Sigmoid colon (tissue), 7 donors: ENCODE data around the gene PTGER1. TPM values are rescaled to one million over a fixed set of nuclear protein-coding genes. Genes with fewer than 3 reads are reported as not detected.
A peak's percentile ranks its signal among the peaks of the same experiment; 100 is the strongest.

ENCODE experiments used
- DNase-seq: peaks from one replicate; pipeline ENCODE4 v3.0.0-alpha.2; 2019
- H3K27ac ChIP-seq, 4 donors: fragments of 200-600 bp; sonication (generic); one replicate each; pipeline ENCODE4 v1.5.1; 2016 to 2019; ENCODE audit warnings: mild to moderate bottlenecking in 1 of 4
- H3K27me3 ChIP-seq, 3 donors: fragments of 200-600 bp; sonication (generic); one replicate each; pipeline ENCODE4 v1.5.1; 2019; ENCODE audit warnings: mild to moderate bottlenecking in 1 of 3
- H3K36me3 ChIP-seq, 4 donors: fragments of 200-600 bp; sonication (generic); one replicate each; pipeline ENCODE4 v1.5.1; 2016 to 2019
- H3K4me1 ChIP-seq, 4 donors: fragments of 200-600 bp; sonication (generic); one replicate each; pipeline ENCODE4 v1.5.1; 2017 to 2019
- H3K4me3 ChIP-seq, 4 donors: fragments of 200-600 bp; sonication (generic); one replicate each; pipeline ENCODE4 v1.5.1; 2017 to 2019; ENCODE audit warnings: mild to moderate bottlenecking in 2 of 4, moderate library complexity in 1 of 4
- H3K9me3 ChIP-seq, 4 donors: fragments of 200-600 bp in 3 of 4; sonication (generic) in 3 of 4; one replicate each; pipeline versions ENCODE4 v1.5.1 to v1.6.1; 2013 to 2019
- EP300 ChIP-seq, 4 donors: sonication (generic); formaldehyde crosslinking; IDR thresholded peaks; one replicate each; pipeline ENCODE4 v1.6.1; 2017; ENCODE audit warnings: antibody characterized with exemption in 4 of 4
- POLR2A ChIP-seq, 2 donors: fragments of 450-650 bp; IDR thresholded peaks; one replicate each; pipeline ENCODE4 v1.6.1; 2016; ENCODE audit warnings: antibody characterized with exemption in 2 of 2, mild to moderate bottlenecking in 2 of 2, moderate library complexity in 2 of 2
- POLR2AphosphoS5 ChIP-seq, 4 donors: sonication (generic); formaldehyde crosslinking; IDR thresholded peaks; one replicate each; pipeline ENCODE4 v1.6.1; 2017; ENCODE audit warnings: antibody characterized with exemption in 4 of 4
- WGBS, 2 donors: extraction: QIAGEN DNeasy Blood & Tissue Kit; methylation state at CpG; one replicate each; pipeline ENCODE4 v1.1.7; 2013; 5-methylcytosine and 5-hydroxymethylcytosine counted together
- intact Hi-C: fragments of 100-400 bp; cut with DNase I; formaldehyde crosslinking; loops from one replicate; pipeline ENCODE4 v1.15.1; 2023
- polyA plus RNA-seq, 3 donors: library from polyadenylated mRNA; stranded (reverse); fragments of 200-250 nt; gene quantifications; one replicate each; pipeline ENCODE4 v1.2.3, GENCODE V29; 2013
- total RNA-seq, 4 donors: library from RNA; depleted of rRNA; stranded (reverse); fragments of >200 nt; gene quantifications; one replicate each; pipeline ENCODE4 v1.1.0, GENCODE V29; 2016
- TF ChIP-seq, protein P1 (sequence below), 4 experiments: fragments of 450-650 bp in 3 of 4; fragments of 200-600 bp in 1 of 4; IDR thresholded peaks; one replicate each; pipeline ENCODE4 v1.5.1; 2016 to 2019; ENCODE audit warnings: antibody characterized with exemption in 4 of 4, mild to moderate bottlenecking in 3 of 4, moderate library complexity in 2 of 4
- donor health status: healthy with polysubstance abuse.
- donor health status: Bipolar disorder and iron deficiency.
- donor health status: healthy.

Gene PTGER1
- total and polyA plus RNA-seq, 7 donors, result 0.54 to 0.71 (median 0.67) TPM; not detected in 4

DNA sequence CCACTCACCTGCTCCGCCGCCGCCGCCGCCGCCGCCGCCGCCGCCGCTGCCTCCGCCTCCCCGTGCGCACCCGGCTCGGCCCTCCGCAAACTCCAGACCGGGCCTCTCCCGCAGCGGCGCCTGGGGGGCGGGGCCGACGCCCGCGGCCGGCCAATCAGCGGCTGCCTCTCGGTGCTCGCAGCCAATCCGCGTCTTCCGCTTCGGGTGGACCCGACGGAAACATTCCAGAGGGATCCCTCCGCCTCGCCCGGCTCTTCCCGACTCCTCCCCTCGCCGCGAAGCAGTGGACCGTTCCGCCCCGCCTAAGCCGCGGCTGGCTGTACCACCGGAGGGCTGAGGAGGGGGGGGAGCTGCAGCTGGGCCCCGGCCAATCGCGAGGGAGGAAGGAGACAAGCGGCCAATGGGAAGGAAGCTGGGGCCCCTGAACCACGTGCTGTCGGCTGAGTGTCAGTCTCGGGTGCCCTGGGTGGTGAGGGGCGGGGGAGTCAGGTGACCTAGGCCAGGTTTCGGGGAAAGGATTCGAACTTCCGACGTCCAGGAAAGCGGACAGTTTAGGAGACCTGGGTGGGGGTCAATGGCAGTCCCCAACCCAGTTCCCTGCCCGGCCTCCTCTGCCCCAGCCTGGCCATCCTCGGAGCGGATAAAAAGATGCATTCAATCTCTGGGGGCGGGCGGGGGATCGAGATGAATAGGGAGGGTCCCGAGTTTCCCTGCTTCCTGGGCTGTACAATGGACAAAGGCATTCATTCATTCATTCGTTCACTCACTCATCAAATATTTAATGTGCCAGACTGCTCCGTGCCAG lies 21.1 kb upstream of the PTGER1 start, which contains the start of gene GIPC1:
GIPC1 (minus strand) TSS at position 99 of the 805 bp plus-strand sequence. CDS start 13,151 bp downstream, outside the sequence.
- no peaks in the 10 kb centered on the region for H3K27me3 ChIP-seq
- H3K9me3 ChIP-seq, result no peaks in the 10 kb centered on the region
- WGBS, 2 donors, result 2 to 4% methylated on average over 71 of the region's 71 CpGs
- TF ChIP-seq POLR2AphosphoS5 (IDR thresholded peaks at IDR 0.05) (peak; percentile 43 to 81 (median 70)), EP300 (IDR thresholded peaks at IDR 0.05) (no peak)
- TF ChIP-seq, protein P1, sequence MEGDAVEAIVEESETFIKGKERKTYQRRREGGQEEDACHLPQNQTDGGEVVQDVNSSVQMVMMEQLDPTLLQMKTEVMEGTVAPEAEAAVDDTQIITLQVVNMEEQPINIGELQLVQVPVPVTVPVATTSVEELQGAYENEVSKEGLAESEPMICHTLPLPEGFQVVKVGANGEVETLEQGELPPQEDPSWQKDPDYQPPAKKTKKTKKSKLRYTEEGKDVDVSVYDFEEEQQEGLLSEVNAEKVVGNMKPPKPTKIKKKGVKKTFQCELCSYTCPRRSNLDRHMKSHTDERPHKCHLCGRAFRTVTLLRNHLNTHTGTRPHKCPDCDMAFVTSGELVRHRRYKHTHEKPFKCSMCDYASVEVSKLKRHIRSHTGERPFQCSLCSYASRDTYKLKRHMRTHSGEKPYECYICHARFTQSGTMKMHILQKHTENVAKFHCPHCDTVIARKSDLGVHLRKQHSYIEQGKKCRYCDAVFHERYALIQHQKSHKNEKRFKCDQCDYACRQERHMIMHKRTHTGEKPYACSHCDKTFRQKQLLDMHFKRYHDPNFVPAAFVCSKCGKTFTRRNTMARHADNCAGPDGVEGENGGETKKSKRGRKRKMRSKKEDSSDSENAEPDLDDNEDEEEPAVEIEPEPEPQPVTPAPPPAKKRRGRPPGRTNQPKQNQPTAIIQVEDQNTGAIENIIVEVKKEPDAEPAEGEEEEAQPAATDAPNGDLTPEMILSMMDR (IDR thresholded peaks at IDR 0.05), result no peak
- intact Hi-C loops, result no loop called here
- peaks cover 0 to 10% (median 0%) of the 10 kb centered on the region in 4 donors for H3K36me3 ChIP-seq
- DNase-seq, result peak; percentile 99
- H3K4me1 ChIP-seq, result peaks cover 0 to 31% (median 24%) of the 10 kb centered on the region in 4 donors
- H3K4me3 ChIP-seq, result peak within 1 kb of the TSS; percentile 73 to 90 (median 80)
- H3K27ac ChIP-seq, result peak within 1 kb of the TSS; percentile 74 to 83 (median 80)

DNA sequence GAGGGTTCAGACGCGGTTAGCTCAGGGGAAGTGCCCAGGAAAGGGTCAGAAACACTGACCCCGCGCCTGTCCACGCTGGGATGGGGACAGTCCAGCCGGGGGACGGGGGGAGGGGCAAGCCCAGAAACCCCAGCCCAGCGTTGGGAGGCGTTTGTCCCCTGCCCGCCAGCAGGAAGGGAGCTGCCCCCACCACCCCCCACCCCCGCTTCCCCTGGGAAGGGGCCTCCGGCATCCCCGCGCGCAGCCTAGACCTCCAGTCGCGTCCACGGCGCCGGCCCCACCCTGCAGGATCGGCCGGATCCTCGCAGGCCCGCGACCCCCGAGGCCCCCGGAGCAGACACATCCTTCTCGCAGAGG lies 20.5 kb upstream of the PTGER1 start:
- Histone ChIP-seq H3K36me3 (peaks cover 0 to 14% (median 0%) of the 10 kb centered on the region in 4 donors), H3K4me3 (peak overlapping the region; percentile 73 to 90 (median 80)), H3K4me1 (peaks cover 0 to 31% (median 24%) of the 10 kb centered on the region in 4 donors), H3K27me3 (no peaks in the 10 kb centered on the region), H3K27ac (peak overlapping the region; percentile 74 to 83 (median 80)), H3K9me3 (no peaks in the 10 kb centered on the region)
- intact Hi-C loops, result no loop called here
- peak; percentile 68 for DNase-seq
- 1% methylated on average over 28 of the region's 28 CpGs for WGBS, 2 donors
- TF ChIP-seq POLR2A (IDR thresholded peaks at IDR 0.05) (no peak), POLR2AphosphoS5 (IDR thresholded peaks at IDR 0.05) (no peak), EP300 (IDR thresholded peaks at IDR 0.05) (no peak)
- TF ChIP-seq, protein P1 (IDR thresholded peaks at IDR 0.05), result no peak

DNA sequence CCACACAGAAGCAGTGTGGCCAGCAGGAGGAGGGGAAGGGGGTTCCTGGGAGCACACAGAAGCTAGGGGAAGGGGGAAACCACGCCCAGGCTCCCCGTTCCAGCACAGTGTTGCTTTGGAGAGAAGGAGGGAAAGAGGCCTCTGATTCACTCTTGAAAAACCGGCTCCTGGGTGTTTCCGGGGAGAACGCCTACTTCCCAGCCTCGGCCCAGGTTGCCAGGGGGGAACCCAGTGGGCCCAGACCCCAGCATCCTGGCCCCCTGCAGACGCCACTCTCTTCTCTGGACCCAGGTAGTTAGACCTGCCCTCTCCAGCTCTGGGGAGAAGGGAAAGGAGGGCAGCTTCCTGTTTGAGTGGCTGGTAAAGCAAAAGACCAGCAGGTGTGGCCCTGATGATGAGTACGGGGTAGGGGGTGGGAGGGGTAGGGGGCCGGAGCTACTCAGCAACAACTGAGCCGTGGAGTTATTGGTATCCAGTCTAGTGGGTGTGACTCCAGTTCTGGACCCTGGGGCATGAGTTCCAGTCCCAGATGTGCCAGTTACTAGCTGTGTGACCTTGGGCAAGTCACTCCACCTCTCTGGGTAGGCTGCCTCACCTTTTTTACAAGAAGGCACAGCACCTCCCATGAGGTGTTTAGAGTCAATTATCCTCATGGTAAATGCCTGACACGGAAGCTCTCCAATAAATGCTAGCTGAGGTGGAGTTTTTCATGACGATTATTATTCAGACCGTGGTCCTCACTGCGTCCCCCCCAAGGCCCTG lies 19.9 kb upstream of the PTGER1 start:
- no peaks in the 10 kb centered on the region for H3K27me3 ChIP-seq
- TF ChIP-seq POLR2A (IDR thresholded peaks at IDR 0.05), result no peak
- peak; percentile 64 for DNase-seq
- 5 to 27% methylated on average over 14 of the region's 14 CpGs for WGBS, 2 donors
- H3K27ac ChIP-seq, result peak overlapping the region; percentile 74 to 83 (median 80)
- H3K9me3 ChIP-seq, result no peaks in the 10 kb centered on the region
- H3K4me3 ChIP-seq, result peak overlapping the region; percentile 73 to 90 (median 80)
- intact Hi-C loops, result no loop called here
- peaks cover 0 to 31% (median 24%) of the 10 kb centered on the region in 4 donors for H3K4me1 ChIP-seq
- peaks cover 0 to 19% (median 0%) of the 10 kb centered on the region in 4 donors for H3K36me3 ChIP-seq

DNA sequence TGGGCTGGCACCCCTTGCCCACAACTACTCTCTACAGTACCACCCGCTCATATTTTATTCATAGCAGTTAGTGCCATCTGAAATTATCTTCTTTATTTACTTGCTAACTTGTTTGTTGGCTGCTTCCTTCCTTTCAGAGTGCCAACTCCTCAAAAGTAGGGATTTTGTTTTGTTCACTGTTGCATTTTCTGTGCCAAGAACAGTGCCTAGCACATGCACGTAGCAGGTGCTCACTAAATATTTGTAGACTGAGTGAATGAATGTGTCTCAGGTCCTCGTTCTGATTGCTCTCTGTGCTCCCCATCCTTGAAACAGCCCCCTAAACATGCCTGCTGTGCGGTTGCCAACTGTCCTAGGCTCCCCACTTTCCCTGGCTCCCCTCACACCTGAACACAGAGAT lies 19.3 kb upstream of the PTGER1 start:
- no peaks in the 10 kb centered on the region for H3K9me3 ChIP-seq
- 83 to 86% methylated on average over 4 of the region's 4 CpGs for WGBS, 2 donors
- H3K4me1 ChIP-seq, result peaks cover 0 to 31% (median 24%) of the 10 kb centered on the region in 4 donors
- H3K27ac ChIP-seq, result peak overlapping the region; percentile 74 to 83 (median 80)
- H3K36me3 ChIP-seq, result peaks cover 0 to 26% (median 0%) of the 10 kb centered on the region in 4 donors
- no peak for TF ChIP-seq POLR2A (IDR thresholded peaks at IDR 0.05)
- no peak for TF ChIP-seq POLR2AphosphoS5 (IDR thresholded peaks at IDR 0.05)
- TF ChIP-seq, protein P1 (IDR thresholded peaks at IDR 0.05), result no peak
- no peak for TF ChIP-seq EP300 (IDR thresholded peaks at IDR 0.05)
- intact Hi-C loops, result no loop called here
- no peak for DNase-seq
- H3K4me3 ChIP-seq, result no peak overlapping the region
- no peaks in the 10 kb centered on the region for H3K27me3 ChIP-seq
